Ascending aorta (tissue), 2 donors: ENCODE data around the gene CHD6. TPM values are rescaled to one million over a fixed set of nuclear protein-coding genes. Genes with fewer than 3 reads are reported as not detected.

Source experiments
- DNase-seq, 2 donors: peaks; one replicate each; pipeline ENCODE4 v3.0.0-alpha.2; 2019; ENCODE audit warnings: low spot score in 2 of 2
- H3K27ac ChIP-seq, 2 donors: fragments of 200-600 bp; sonication (generic); one replicate each; pipeline ENCODE4 v1.5.1; 2016 to 2017; ENCODE audit warnings: mild to moderate bottlenecking in 1 of 2
- H3K27me3 ChIP-seq: fragments of 200-600 bp; sonication (generic); one replicate; pipeline ENCODE4 v1.5.1; 2017
- H3K36me3 ChIP-seq, 2 donors: fragments of 200-600 bp; sonication (generic); one replicate each; pipeline ENCODE4 v1.5.1; 2016
- H3K4me1 ChIP-seq, 2 donors: fragments of 200-600 bp; sonication (generic); one replicate each; pipeline ENCODE4 v1.5.1; 2016 to 2017; ENCODE audit warnings: mild to moderate bottlenecking in 1 of 2
- H3K4me3 ChIP-seq, 2 donors: fragments of 200-600 bp; sonication (generic); one replicate each; pipeline ENCODE4 v1.5.1; 2016 to 2017; ENCODE audit warnings: mild to moderate bottlenecking in 1 of 2
- H3K9me3 ChIP-seq, 2 donors: fragments of 200-600 bp; sonication (generic); one replicate each; pipeline ENCODE4 v1.5.1; 2016
- CTCF ChIP-seq, 3 experiments: fragments of 200-600 bp in 2 of 3; fragments of 450-650 bp in 1 of 3; sonication (generic) in 2 of 3; IDR thresholded peaks; one replicate each; pipeline ENCODE4 v1.5.1; 2016 to 2019; ENCODE audit warnings: antibody characterized with exemption in 3 of 3, mild to moderate bottlenecking in 1 of 3, moderate library complexity in 1 of 3
- intact Hi-C: fragments of 100-400 bp; cut with DNase I; formaldehyde crosslinking; loops from one replicate; pipeline ENCODE4 v1.15.1; 2023
- total RNA-seq: library from RNA; depleted of rRNA; stranded (reverse); fragments of >200 nt; gene quantifications from one replicate; pipeline ENCODE4 v1.1.0, GENCODE V29; 2016

CHD6 gene
- total RNA-seq, 1 donor from 2014 or later: 42.9 TPM

DNA sequence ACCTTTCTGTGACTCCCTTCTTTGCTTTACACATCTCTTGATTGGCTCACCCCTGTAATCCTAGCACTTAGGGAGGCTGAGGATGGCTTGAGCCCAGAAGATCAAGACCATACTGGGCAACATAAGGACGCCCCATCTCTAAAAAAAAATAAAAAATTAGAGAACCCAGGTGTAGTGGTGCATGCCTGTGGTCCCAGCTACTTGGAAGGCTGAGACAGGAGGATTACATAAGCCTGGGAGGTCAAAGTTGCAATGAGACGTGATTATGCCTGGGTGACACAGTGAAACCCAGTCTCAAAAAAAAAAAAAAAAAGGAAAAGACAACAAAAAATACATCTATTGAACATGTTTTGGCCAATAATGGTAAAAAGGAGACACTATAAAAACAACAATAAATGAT, 37.8 kb downstream of the CHD6 start:
- no peaks in the 10 kb centered on the region for H3K36me3 ChIP-seq
- H3K4me1 ChIP-seq: peaks cover 0 to 6% of the 10 kb centered on the region in 2 donors
- intact Hi-C loops: no loop called here

GRCh38 chr20:41577129-41578009, 40.8 kb downstream of the CHD6 start:
- Histone ChIP-seq H3K4me3 (no peak overlapping the region), H3K36me3 (no peaks in the 10 kb centered on the region), H3K4me1 (peaks cover 0 to 18% of the 10 kb centered on the region in 2 donors), H3K27me3 (no peaks in the 10 kb centered on the region), H3K27ac (no peak overlapping the region), H3K9me3 (no peaks in the 10 kb centered on the region)
- intact Hi-C loops: no loop called here
- no peak for DNase-seq
- no peak for TF ChIP-seq CTCF (IDR thresholded peaks at IDR 0.05)

More for the DNA sequence above, 37.8 kb downstream of the CHD6 start:
- TF ChIP-seq CTCF (IDR thresholded peaks at IDR 0.05): no peak
- H3K27ac ChIP-seq: no peak overlapping the region
- H3K4me3 ChIP-seq: no peak overlapping the region
- H3K27me3 ChIP-seq: no peaks in the 10 kb centered on the region
- DNase-seq: no peak
- H3K9me3 ChIP-seq: no peaks in the 10 kb centered on the region

DNA sequence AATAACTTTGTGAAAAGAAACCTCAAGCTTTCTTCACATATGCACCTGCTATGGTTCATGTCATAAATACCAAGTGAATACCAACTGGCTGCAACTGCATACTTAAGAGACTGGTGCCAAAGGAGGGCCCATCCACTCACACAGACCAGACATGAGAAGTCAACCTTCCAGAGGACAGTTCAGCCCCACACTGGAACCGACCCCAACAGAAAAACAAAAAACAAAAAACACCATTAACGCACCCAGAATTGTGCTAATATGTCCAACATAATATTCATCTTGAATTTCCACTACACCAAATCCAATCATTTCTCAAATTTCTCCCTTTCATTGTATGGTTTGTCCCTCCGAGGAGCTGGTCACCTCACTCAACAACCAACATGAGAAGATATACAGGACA, 42.8 kb downstream of the CHD6 start:
- Histone ChIP-seq H3K27me3 (no peaks in the 10 kb centered on the region), H3K9me3 (no peaks in the 10 kb centered on the region), H3K36me3 (no peaks in the 10 kb centered on the region), H3K4me1 (peaks cover 0 to 20% of the 10 kb centered on the region in 2 donors), H3K27ac (no peak overlapping the region), H3K4me3 (no peak overlapping the region)
- no peak for DNase-seq
- intact Hi-C loops: no loop called here
- TF ChIP-seq CTCF (IDR thresholded peaks at IDR 0.05): no peak

DNA sequence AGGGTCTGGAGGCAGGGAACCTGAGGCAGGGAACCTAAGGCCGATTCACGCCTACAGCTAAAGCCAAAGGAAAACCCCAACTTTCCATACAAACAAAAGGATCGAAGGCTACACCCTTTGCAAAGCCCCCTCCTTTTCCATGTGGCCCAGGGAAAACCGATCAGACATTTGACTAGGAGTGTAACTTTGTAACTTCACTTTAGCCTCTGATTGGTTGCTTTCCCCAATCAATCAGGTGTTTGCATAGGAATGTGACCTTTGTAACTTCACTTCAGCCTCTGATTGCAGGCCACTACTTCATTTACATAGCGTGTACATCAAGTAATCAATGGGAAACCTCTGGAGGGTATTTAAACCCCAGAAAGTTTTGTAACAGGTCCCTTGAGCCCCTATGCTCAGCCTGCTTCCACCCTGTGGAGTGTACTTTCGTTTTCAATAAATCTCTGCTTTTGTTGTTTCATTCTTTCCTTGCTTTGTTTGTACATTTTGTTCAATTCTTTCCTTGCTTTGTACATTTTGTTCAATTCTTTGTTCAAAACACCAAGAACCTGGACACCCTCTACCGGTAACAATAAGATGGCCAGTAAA, 43.3 kb downstream of the CHD6 start:
- H3K4me1 ChIP-seq: peaks cover 0 to 21% of the 10 kb centered on the region in 2 donors

GRCh38 chr20:41573955-41574354, 44.2 kb downstream of the CHD6 start:
- H3K27ac ChIP-seq: no peak overlapping the region
- intact Hi-C loops: no loop called here
- no peaks in the 10 kb centered on the region for H3K9me3 ChIP-seq
- no peaks in the 10 kb centered on the region for H3K27me3 ChIP-seq
- TF ChIP-seq CTCF (IDR thresholded peaks at IDR 0.05): no peak
- no peaks in the 10 kb centered on the region for H3K36me3 ChIP-seq
- no peak for DNase-seq
- H3K4me1 ChIP-seq: peaks cover 0 to 28% of the 10 kb centered on the region in 2 donors
- H3K4me3 ChIP-seq: no peak overlapping the region

More for the DNA sequence above, 43.3 kb downstream of the CHD6 start:
- no peak for TF ChIP-seq CTCF (IDR thresholded peaks at IDR 0.05)
- Histone ChIP-seq H3K9me3 (no peaks in the 10 kb centered on the region), H3K27me3 (no peaks in the 10 kb centered on the region), H3K36me3 (no peaks in the 10 kb centered on the region), H3K27ac (no peak overlapping the region), H3K4me3 (no peak overlapping the region)
- intact Hi-C loops: no loop called here
- no peak for DNase-seq
